Keratinocyte (primary cell): ENCODE data around the gene AKR1B1. TPM values are rescaled to one million over a fixed set of nuclear protein-coding genes. Genes with fewer than 3 reads are reported as not detected.

ENCODE experiments used
- DNase-seq: peaks from one replicate; pipeline ENCODE4 v3.0.0-alpha.2; 2011; ENCODE audit warnings: low read depth, missing footprints, low spot score
- FAIRE-seq: peaks from 2 replicates; lab custom pipeline; 2011; peaks lifted over from hg19 to GRCh38; lab: Jason Lieb, UNC
- H2AFZ ChIP-seq: 2 replicates; pipeline ENCODE4 v1.6.0; 2012; ENCODE audit warnings: low read length, control low read depth, inconsistent platforms; ENCODE audit not compliant: control insufficient read depth
- H3K27ac ChIP-seq: 2 replicates; pipeline ENCODE4 v1.5.1; 2011; ENCODE audit warnings: low read length; ENCODE audit not compliant: control insufficient read depth, insufficient read depth
- H3K27me3 ChIP-seq: 3 replicates; pipeline ENCODE4 v1.6.0; 2011; ENCODE audit warnings: low read length; ENCODE audit not compliant: control insufficient read depth, insufficient read depth; ENCODE audit errors: extremely low read depth
- H3K36me3 ChIP-seq, 2 experiments: 2 replicates in 1 of 2; 3 replicates in 1 of 2; pipeline ENCODE4 v1.5.1; 2011; ENCODE audit warnings: low read length in 2 of 2, mild to moderate bottlenecking in 1 of 2; ENCODE audit not compliant: control insufficient read depth in 2 of 2, insufficient read depth in 2 of 2; ENCODE audit errors: extremely low read depth in 1 of 2
- H3K4me1 ChIP-seq: 3 replicates; pipeline ENCODE4 v1.5.1; 2011; ENCODE audit warnings: low read length; ENCODE audit not compliant: control insufficient read depth, insufficient read depth; ENCODE audit errors: extremely low read depth
- H3K4me2 ChIP-seq: 3 replicates; pipeline ENCODE4 v1.6.0; 2011; ENCODE audit warnings: low read depth, low read length; ENCODE audit not compliant: control insufficient read depth, insufficient read depth; ENCODE audit errors: extremely low read depth
- H3K4me3 ChIP-seq, 3 experiments: fragments of 200-600 bp in 1 of 3; sonication (generic) in 1 of 3; 2 replicates in 2 of 3; 3 replicates in 1 of 3; pipeline ENCODE4 v1.5.1; 2011 to 2016; ENCODE audit warnings: low read length in 3 of 3, mild to moderate bottlenecking in 3 of 3, control low read depth in 2 of 3, inconsistent platforms in 1 of 3, low read depth in 1 of 3, mixed read lengths in 1 of 3, mixed run types in 1 of 3, moderate library complexity in 1 of 3; ENCODE audit not compliant: control insufficient read depth in 2 of 3, insufficient read depth in 2 of 3; ENCODE audit errors: extremely low read depth in 1 of 3
- H3K79me2 ChIP-seq: 2 replicates; pipeline ENCODE4 v1.6.0; 2012; ENCODE audit warnings: low read length; ENCODE audit not compliant: control insufficient read depth, insufficient read depth
- H3K9ac ChIP-seq: 3 replicates; pipeline ENCODE4 v1.6.0; 2011; ENCODE audit warnings: low read length; ENCODE audit not compliant: control insufficient read depth, insufficient read depth; ENCODE audit errors: extremely low read depth
- H3K9me1 ChIP-seq: 3 replicates; pipeline ENCODE4 v1.6.0; 2011; ENCODE audit warnings: low read length; ENCODE audit not compliant: control insufficient read depth, insufficient read depth; ENCODE audit errors: extremely low read depth
- H3K9me3 ChIP-seq: 2 replicates; pipeline ENCODE4 v1.5.1; 2012; ENCODE audit warnings: low read depth, low read length; ENCODE audit not compliant: control insufficient read depth
- H4K20me1 ChIP-seq: 3 replicates; pipeline ENCODE4 v1.6.0; 2011; ENCODE audit warnings: low read length; ENCODE audit not compliant: control insufficient read depth, insufficient read depth; ENCODE audit errors: extremely low read depth
- CTCF ChIP-seq, 3 experiments: IDR thresholded peaks in 1 of 3; conservative IDR thresholded peaks in 1 of 3; optimal IDR thresholded peaks in 1 of 3; 2 replicates in 2 of 3; 3 replicates in 1 of 3; pipeline versions ENCODE3 to v1.5.1; 2011; ENCODE audit warnings: low read length in 3 of 3, mild to moderate bottlenecking in 3 of 3, moderate library complexity in 2 of 3, control low read depth in 1 of 3, inconsistent platforms in 1 of 3; ENCODE audit not compliant: insufficient read depth in 2 of 3; ENCODE audit errors: extremely low read depth in 1 of 3
- EZH2 ChIP-seq: IDR thresholded peaks from one replicate; pipeline ENCODE4 v1.6.1; 2012; ENCODE audit warnings: inconsistent platforms, mild to moderate bottlenecking, low read length, moderate library complexity
- dilution Hi-C: fragments of 300-500 bp; cut with MboI; formaldehyde crosslinking; loops from one replicate; pipeline ENCODE4 v1.7.0; 2020; ENCODE audit warnings: low sequenced_read_pairs; ENCODE audit not compliant: extremely low pct_ligation_motif_present
- polyA plus RNA-seq, 5 experiments: library from polyadenylated mRNA; depleted of rRNA in 3 of 5; stranded (reverse) in 3 of 5; stranded (forward) in 1 of 5; unstranded in 1 of 5; fragments of >200 nt; gene quantifications; 1 replicate in 1 of 5; 2 replicates in 3 of 5; 3 replicates in 1 of 5; pipeline versions ENCODE4 v1.2.1 to v1.2.3, GENCODE V29; 2011 to 2012; ENCODE audit warnings: missing spikeins in 2 of 5, low read depth in 1 of 5, low replicate concordance in 1 of 5

Gene AKR1B1
- polyA plus RNA-seq, 1 donor (not counting 4 experiments of a cell fraction or from before 2014, with no cell fraction given), result 139 TPM

- H3K4me1 ChIP-seq, result no peaks in the 10 kb centered on the region
- H3K9me1 ChIP-seq, result no peaks in the 10 kb centered on the region
- H3K27ac ChIP-seq, result no peak overlapping the region
- no peaks in the 10 kb centered on the region for H4K20me1 ChIP-seq
- no peak for FAIRE-seq
- no peak for TF ChIP-seq EZH2
- no peak for TF ChIP-seq CTCF (optimal IDR thresholded peaks at IDR 0.05 in 1 of 3, IDR thresholded peaks at IDR 0.05 in 1 of 3, conservative IDR thresholded peaks at IDR 0.05 in 1 of 3; ENCODE audit: extremely low read depth in 1 of 3, insufficient read depth in 2 of 3, low read length in 3 of 3)
- H3K79me2 ChIP-seq, result no peaks in the 10 kb centered on the region
- H3K4me2 ChIP-seq, result no peak overlapping the region
- H3K27me3 ChIP-seq, result peaks cover 11% of the 10 kb centered on the region
- H3K36me3 ChIP-seq, result no peaks in the 10 kb centered on the region
- no peak overlapping the region for H2AFZ ChIP-seq
- no peak for DNase-seq
- H3K9me3 ChIP-seq, result no peaks in the 10 kb centered on the region
- dilution Hi-C loops, result no loop called here
- no peak overlapping the region for H3K4me3 ChIP-seq
- H3K9ac ChIP-seq, result no peak overlapping the region
Measured at GRCh38 chr7:134414109-134414508, 44.8 kb downstream of the AKR1B1 start.

- dilution Hi-C loops, result no loop called here
- no peak for FAIRE-seq
- no peaks in the 10 kb centered on the region for H3K9me3 ChIP-seq
Measured at GRCh38 chr7:134407311-134407710, 51.6 kb downstream of the AKR1B1 start.

More at GRCh38 chr7:134407311-134407710, 51.6 kb downstream of the AKR1B1 start:
- no peak overlapping the region for H3K4me3 ChIP-seq
- no peaks in the 10 kb centered on the region for H4K20me1 ChIP-seq
- no peak overlapping the region for H3K9ac ChIP-seq
- H3K27ac ChIP-seq, result no peak overlapping the region
- no peaks in the 10 kb centered on the region for H3K27me3 ChIP-seq
- no peak overlapping the region for H3K4me2 ChIP-seq
- H3K9me1 ChIP-seq, result no peaks in the 10 kb centered on the region
- no peaks in the 10 kb centered on the region for H3K4me1 ChIP-seq
- no peak for TF ChIP-seq CTCF (optimal IDR thresholded peaks at IDR 0.05 in 1 of 3, IDR thresholded peaks at IDR 0.05 in 1 of 3, conservative IDR thresholded peaks at IDR 0.05 in 1 of 3; ENCODE audit: extremely low read depth in 1 of 3, insufficient read depth in 2 of 3, low read length in 3 of 3)
- no peak for TF ChIP-seq EZH2
- no peaks in the 10 kb centered on the region for H3K79me2 ChIP-seq
- no peaks in the 10 kb centered on the region for H3K36me3 ChIP-seq
- DNase-seq, result no peak
- H2AFZ ChIP-seq, result no peak overlapping the region
